GM12801 (cell line): ENCODE results near the gene C1orf146.

Source experiments
- CTCF ChIP-seq: IDR thresholded peaks from one replicate; pipeline ENCODE4 v1.5.1; 2011; ENCODE audit warnings: control low read depth; ENCODE audit not compliant: insufficient read length; ENCODE audit errors: extremely low read depth

Gene C1orf146

GRCh38 chr1:92228401-92228800 lies 10.7 kb downstream of the C1orf146 start:
- no peak for TF ChIP-seq CTCF

GRCh38 chr1:92230736-92231135 lies 13.0 kb downstream of the C1orf146 start:
- TF ChIP-seq CTCF = no peak

- no peak for TF ChIP-seq CTCF
These were observed 22.3 kb downstream of the C1orf146 start for GRCh38 chr1:92240034-92240433.

GRCh38 chr1:92244376-92244775 lies 26.7 kb downstream of the C1orf146 start:
- TF ChIP-seq CTCF = no peak

GRCh38 chr1:92259350-92259749 lies 41.6 kb downstream of the C1orf146 start:
- no peak for TF ChIP-seq CTCF

GRCh38 chr1:92262516-92262915 lies 44.8 kb downstream of the C1orf146 start:
- TF ChIP-seq CTCF = no peak

- TF ChIP-seq CTCF = no peak
These were observed 55.3 kb downstream of the C1orf146 start for GRCh38 chr1:92273039-92273438.

- no peak for TF ChIP-seq CTCF
These were observed 57.2 kb downstream of the C1orf146 start for GRCh38 chr1:92274939-92275338.
